RKO (cell line): Measurements from ENCODE around the gene PML.
"Not testable (repeated sequence)": the region's sequence is repeated elsewhere in the genome, so short reads cannot be mapped to it uniquely, and the experiment has no call there.

Experiments
- DNase-seq: peaks from one replicate; pipeline ENCODE4 v3.0.0-alpha.2; 2016; ENCODE audit warnings: low spot score

The PML gene

DNA sequence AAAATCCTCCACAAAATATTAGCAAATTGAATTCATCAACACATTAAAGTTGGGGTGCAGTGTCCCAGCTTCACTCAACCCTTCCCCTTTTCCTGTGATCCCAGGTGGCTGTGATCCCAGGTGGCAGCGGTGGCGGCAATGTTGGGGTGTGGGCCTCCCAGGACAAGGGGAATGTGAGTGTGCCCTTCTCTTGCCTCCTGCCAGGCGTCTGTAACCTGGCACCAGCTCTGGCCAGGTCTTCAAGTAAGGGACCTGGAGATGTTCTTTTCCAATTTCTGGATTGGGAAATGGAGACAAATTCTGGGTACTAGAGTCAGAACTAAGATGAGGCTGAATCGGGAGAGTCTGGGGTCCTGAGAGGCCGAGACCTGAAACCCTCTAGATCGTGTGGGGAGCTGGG is 67.7 kb downstream of the PML start:
- no peak for DNase-seq

GRCh38 chr15:74062671-74063070 is 68.2 kb downstream of the PML start:
- no peak for DNase-seq

GRCh38 chr15:74063425-74064146 is 69.1 kb downstream of the PML start:
- not testable (repeated sequence) for DNase-seq

- DNase-seq = not testable (repeated sequence)
Measured at GRCh38 chr15:74064183-74064582, 69.7 kb downstream of the PML start.

GRCh38 chr15:74064822-74065221 is 70.3 kb downstream of the PML start:
- not testable (repeated sequence) for DNase-seq

- not testable (repeated sequence) for DNase-seq
Measured at GRCh38 chr15:74065684-74066411, 71.3 kb downstream of the PML start.

GRCh38 chr15:74071645-74072044 is 77.1 kb downstream of the PML start:
- DNase-seq = not testable (repeated sequence)

DNA sequence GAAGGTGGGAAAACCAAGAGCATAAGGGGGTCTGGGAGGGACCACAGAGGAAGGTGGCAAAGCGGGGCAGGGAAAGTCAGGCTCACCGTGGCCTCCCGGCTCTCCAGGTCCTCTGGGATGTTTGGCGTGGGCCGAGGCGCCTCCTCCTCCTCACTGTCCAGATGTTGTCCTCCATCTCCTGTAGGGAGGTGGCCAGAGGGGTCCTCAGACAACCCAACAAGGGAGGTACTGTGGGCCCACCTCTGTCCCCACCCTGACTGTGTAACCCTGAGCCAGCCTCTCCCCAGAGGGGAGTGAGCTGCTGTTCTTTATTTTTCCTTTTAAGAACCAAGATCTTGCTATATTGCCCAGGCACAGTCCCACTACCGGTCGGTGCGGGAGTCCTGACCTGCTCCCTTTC is 77.6 kb downstream of the PML start:
- DNase-seq = not testable (repeated sequence)

GRCh38 chr15:74072614-74073337 is 78.3 kb downstream of the PML start:
- not testable (repeated sequence) for DNase-seq

DNA sequence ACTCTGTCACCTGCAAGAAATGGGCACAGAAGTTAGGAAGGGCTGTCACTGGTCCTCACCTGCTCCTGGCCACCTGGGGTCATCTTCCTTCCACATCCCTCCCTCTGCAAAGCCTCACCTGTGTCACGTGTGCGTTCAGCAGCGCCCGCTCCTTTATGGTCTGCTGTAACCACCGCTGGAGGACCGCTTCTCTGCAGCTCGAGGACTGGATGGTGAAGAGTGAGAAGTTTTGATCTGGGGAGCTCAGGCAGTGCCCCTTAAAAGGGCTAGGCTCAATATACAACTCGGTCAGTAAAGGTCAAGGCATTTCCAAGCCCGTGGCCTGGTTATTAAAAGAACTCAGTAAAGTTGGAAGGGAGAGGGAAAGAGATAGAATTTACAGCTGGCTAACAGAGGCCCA is 81.3 kb downstream of the PML start:
- not testable (repeated sequence) for DNase-seq

GRCh38 chr15:74082450-74082849 is 87.9 kb downstream of the PML start, which contains the start of gene GOLGA6A:
GOLGA6A (minus strand) TSS chr15:74082550; CDS start chr15:74082509, 41 bp downstream.
- DNase-seq = not testable (repeated sequence)

DNA sequence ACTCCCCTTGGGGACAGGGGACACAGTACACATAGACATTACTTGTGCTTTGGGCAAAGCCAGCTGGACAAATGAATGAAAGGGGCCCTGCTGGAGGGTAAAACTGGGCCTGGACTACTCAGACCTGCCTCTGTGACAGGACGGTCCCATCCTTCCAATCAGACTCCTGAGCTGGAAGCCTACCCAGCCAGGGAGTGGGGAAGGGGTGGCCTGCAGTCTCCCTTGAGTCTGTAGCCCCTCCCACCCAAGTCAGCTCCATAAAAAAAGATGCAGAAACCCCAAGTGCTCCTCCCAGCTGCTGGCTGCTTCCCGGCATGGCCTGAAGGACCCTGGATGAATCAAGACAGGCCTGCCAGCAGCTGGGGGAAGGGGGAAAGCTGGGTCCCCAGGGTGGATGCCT is 100.1 kb downstream of the PML start:
- DNase-seq = not testable (repeated sequence)

- not testable (repeated sequence) for DNase-seq
Measured at GRCh38 chr15:74095610-74096009, 101.1 kb downstream of the PML start.

- DNase-seq = not testable (repeated sequence)
Measured at GRCh38 chr15:74096753-74097474, 102.4 kb downstream of the PML start.
